CD4-positive, alpha-beta T cell (primary cell): Measurements from ENCODE around the gene SPTLC1. TPM values are rescaled to one million over a fixed set of nuclear protein-coding genes. Genes with fewer than 3 reads are reported as not detected.

ENCODE experiments used
- ATAC-seq: fragments of 200-7000 bp; cut with Tn5 transposase; one replicate; pipeline ENCODE4 v1.10.0; 2022; ENCODE audit warnings: mild to moderate bottlenecking; ENCODE audit not compliant: poor library complexity
- CTCF ChIA-PET: fragments of 350-600 bp; sonication (Branson Sonifier 250); formaldehyde crosslinking; loops from one replicate; lab custom pipeline; 2021; ENCODE audit warnings: antibody characterized with exemption, inconsistent platforms; lab: Charles Lee
- POLR2A ChIA-PET: fragments of 350-600 bp; sonication (Branson Sonifier 250); formaldehyde crosslinking; loops from one replicate; lab custom pipeline; 2021; ENCODE audit warnings: antibody characterized with exemption, inconsistent platforms; lab: Charles Lee
- DNase-seq, 14 experiments: peaks; one replicate each; pipeline ENCODE4 v3.0.0-alpha.2; 2013 to 2020; ENCODE audit warnings: mixed read lengths in 2 of 14
- H3K27ac ChIP-seq, 2 donors: one replicate each; pipeline versions ENCODE4 v1.5.1 to v1.7.0; 2013; ENCODE audit warnings: low read length in 2 of 2, low read depth in 1 of 2, mild to moderate bottlenecking in 1 of 2
- H3K27me3 ChIP-seq, 2 experiments: 1 replicate in 1 of 2; 2 replicates in 1 of 2; pipeline versions ENCODE4 v1.6.1 to v1.7.0; 2013; ENCODE audit warnings: low read length in 2 of 2, control low read depth in 1 of 2, mild to moderate bottlenecking in 1 of 2, moderate library complexity in 1 of 2; ENCODE audit not compliant: insufficient read depth in 2 of 2, control insufficient read depth in 1 of 2
- H3K36me3 ChIP-seq: one replicate; pipeline ENCODE4 v1.6.1; 2013; ENCODE audit warnings: low read length, control low read depth; ENCODE audit not compliant: insufficient read depth
- H3K4me1 ChIP-seq: one replicate; pipeline ENCODE4 v1.6.1; 2013; ENCODE audit warnings: low read length, control low read depth; ENCODE audit not compliant: insufficient read depth
- H3K4me3 ChIP-seq: one replicate; pipeline ENCODE4 v1.5.1; 2013; ENCODE audit warnings: mild to moderate bottlenecking, low read length, moderate library complexity
- H3K9me3 ChIP-seq, 2 experiments: 1 replicate in 1 of 2; 2 replicates in 1 of 2; pipeline versions ENCODE4 v1.6.1 to v1.7.0; 2013; ENCODE audit warnings: low read length in 2 of 2, mild to moderate bottlenecking in 2 of 2, control low read depth in 1 of 2, moderate library complexity in 1 of 2; ENCODE audit not compliant: control insufficient read depth in 1 of 2, insufficient read depth in 1 of 2
- H3K27ac Mint-ChIP-seq: one replicate; pipeline ENCODE4 v1.8.0; 2020; ENCODE audit warnings: mixed read lengths
- H3K27me3 Mint-ChIP-seq: one replicate; pipeline ENCODE4 v1.8.0; 2021; ENCODE audit warnings: mixed read lengths
- H3K36me3 Mint-ChIP-seq: one replicate; pipeline ENCODE4 v1.8.0; 2021; ENCODE audit warnings: low read depth, mixed read lengths
- H3K4me1 Mint-ChIP-seq: one replicate; pipeline ENCODE4 v1.8.0; 2021; ENCODE audit warnings: low read depth, mixed read lengths
- H3K4me3 Mint-ChIP-seq: one replicate; pipeline ENCODE4 v1.8.0; 2020; ENCODE audit warnings: mild to moderate bottlenecking, mixed read lengths
- H3K9me3 Mint-ChIP-seq: one replicate; pipeline ENCODE4 v1.8.0; 2020; ENCODE audit warnings: mixed read lengths
- intact Hi-C, 2 experiments: fragments of 100-400 bp; cut with DNase I in 1 of 2; cut with micrococcal nuclease in 1 of 2; formaldehyde crosslinking; loops; one replicate each; pipeline versions ENCODE4 v1.15.1 to v1.9.0; 2023 to 2025; cut with DNase I, micrococcal nuclease
- total RNA-seq, 174 experiments: library from RNA in 2 of 174; stranded (reverse) in 2 of 174; gene quantifications; one replicate each; pipeline ENCODE4 v1.2.3 and lab custom pipeline; 2021 to 2026
- TF ChIP-seq, protein P1 (sequence below): fragments of 200-600 bp; IDR thresholded peaks from one replicate; pipeline ENCODE4 v1.8.0; 2022; ENCODE audit warnings: antibody characterized with exemption, mild to moderate bottlenecking

The SPTLC1 gene
- total RNA-seq, 2 experiments from 2014 or later = 40.9 to 43.0 TPM

DNA sequence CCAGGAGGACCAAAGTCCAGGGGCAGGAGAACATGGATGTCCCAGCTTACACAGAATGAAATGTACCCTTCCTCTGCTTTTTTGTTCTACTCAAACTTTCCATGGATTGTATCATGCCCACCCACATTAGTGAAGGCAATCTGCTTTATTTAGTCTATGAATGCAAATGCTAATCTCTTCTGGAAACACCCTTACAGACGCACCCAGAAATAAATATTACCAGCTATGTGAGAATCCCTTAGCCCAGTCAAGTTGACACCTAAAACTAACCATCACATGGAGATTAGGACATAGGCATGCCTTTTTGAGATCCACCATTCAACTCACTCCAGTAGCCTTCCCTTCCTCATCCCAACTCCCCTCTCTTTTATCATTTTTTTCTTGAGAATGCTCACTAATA, 6.1 kb upstream of the SPTLC1 start:
- H3K4me1 Mint-ChIP-seq = peaks cover 2% of the 10 kb centered on the region
- TF ChIP-seq, protein P1, sequence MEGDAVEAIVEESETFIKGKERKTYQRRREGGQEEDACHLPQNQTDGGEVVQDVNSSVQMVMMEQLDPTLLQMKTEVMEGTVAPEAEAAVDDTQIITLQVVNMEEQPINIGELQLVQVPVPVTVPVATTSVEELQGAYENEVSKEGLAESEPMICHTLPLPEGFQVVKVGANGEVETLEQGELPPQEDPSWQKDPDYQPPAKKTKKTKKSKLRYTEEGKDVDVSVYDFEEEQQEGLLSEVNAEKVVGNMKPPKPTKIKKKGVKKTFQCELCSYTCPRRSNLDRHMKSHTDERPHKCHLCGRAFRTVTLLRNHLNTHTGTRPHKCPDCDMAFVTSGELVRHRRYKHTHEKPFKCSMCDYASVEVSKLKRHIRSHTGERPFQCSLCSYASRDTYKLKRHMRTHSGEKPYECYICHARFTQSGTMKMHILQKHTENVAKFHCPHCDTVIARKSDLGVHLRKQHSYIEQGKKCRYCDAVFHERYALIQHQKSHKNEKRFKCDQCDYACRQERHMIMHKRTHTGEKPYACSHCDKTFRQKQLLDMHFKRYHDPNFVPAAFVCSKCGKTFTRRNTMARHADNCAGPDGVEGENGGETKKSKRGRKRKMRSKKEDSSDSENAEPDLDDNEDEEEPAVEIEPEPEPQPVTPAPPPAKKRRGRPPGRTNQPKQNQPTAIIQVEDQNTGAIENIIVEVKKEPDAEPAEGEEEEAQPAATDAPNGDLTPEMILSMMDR = no peak
- no peaks in the 10 kb centered on the region for H3K27me3 ChIP-seq
- CTCF ChIA-PET = interaction anchor here (0.7 kb wide), 1 partner anchor 247 kb away, joined by 4 read pairs; no protein-coding TSS in a partner anchor
- POLR2A ChIA-PET = no interaction called here
- H3K27ac Mint-ChIP-seq = no peak overlapping the region
- no peak for ATAC-seq
- H3K4me3 ChIP-seq = no peak overlapping the region
- no peak overlapping the region for H3K27ac ChIP-seq
- no peaks in the 10 kb centered on the region for H3K36me3 Mint-ChIP-seq
- no peak overlapping the region for H3K4me3 Mint-ChIP-seq
- H3K9me3 Mint-ChIP-seq = no peaks in the 10 kb centered on the region
- H3K36me3 ChIP-seq = no peaks in the 10 kb centered on the region
- no peak for DNase-seq
- H3K4me1 ChIP-seq = no peaks in the 10 kb centered on the region
- H3K9me3 ChIP-seq = no peaks in the 10 kb centered on the region
- intact Hi-C loops = no loop called here
- H3K27me3 Mint-ChIP-seq = peaks cover 10% of the 10 kb centered on the region

GRCh38 chr9:92120138-92120537, 4.9 kb upstream of the SPTLC1 start:
- H3K4me1 Mint-ChIP-seq = peaks cover 12% of the 10 kb centered on the region
- POLR2A ChIA-PET = no interaction called here

GRCh38 chr9:92119586-92119985, 4.4 kb upstream of the SPTLC1 start:
- intact Hi-C loops = loop anchor here (5.0 to 10.0 kb wide), 6 partner anchors 173 to 1913 kb away; partner anchors contain the start of genes BICD2 (in 1 of the 2), CENPP (in 1 of the 2), FAM120A (in 1 of the 2) and FAM120AOS (in 1 of the 2)
- H3K36me3 ChIP-seq = no peaks in the 10 kb centered on the region

More at GRCh38 chr9:92120138-92120537, 4.9 kb upstream of the SPTLC1 start:
- CTCF ChIA-PET = no interaction called here
- Histone ChIP-seq H3K4me1 (no peaks in the 10 kb centered on the region), H3K4me3 (no peak overlapping the region), H3K27me3 (no peaks in the 10 kb centered on the region), H3K9me3 (no peaks in the 10 kb centered on the region), H3K36me3 (no peaks in the 10 kb centered on the region), H3K27ac (no peak overlapping the region)
- no peak for ATAC-seq
- Mint-ChIP-seq H3K4me3 (no peak overlapping the region), H3K9me3 (no peaks in the 10 kb centered on the region), H3K27ac (no peak overlapping the region), H3K36me3 (peaks cover 8% of the 10 kb centered on the region), H3K27me3 (peaks cover 10% of the 10 kb centered on the region)
- intact Hi-C loops = no loop called here
- DNase-seq = no peak
- TF ChIP-seq, protein P1 = no peak

More at GRCh38 chr9:92119586-92119985, 4.4 kb upstream of the SPTLC1 start:
- Mint-ChIP-seq H3K4me1 (peaks cover 16% of the 10 kb centered on the region), H3K36me3 (peaks cover 12% of the 10 kb centered on the region), H3K27ac (no peak overlapping the region), H3K27me3 (peaks cover 10% of the 10 kb centered on the region), H3K9me3 (no peaks in the 10 kb centered on the region), H3K4me3 (no peak overlapping the region)
- Histone ChIP-seq H3K27me3 (no peaks in the 10 kb centered on the region), H3K27ac (no peak overlapping the region), H3K4me1 (peaks cover under 1% of the 10 kb centered on the region), H3K9me3 (no peaks in the 10 kb centered on the region), H3K4me3 (no peak overlapping the region)
- ChIA-PET CTCF (no interaction called here), POLR2A (no interaction called here)
- TF ChIP-seq, protein P1 = no peak
- DNase-seq (no peak), ATAC-seq (no peak)
